Eye (tissue), 1 donor: ENCODE measurements around the gene UMPS.
A peak's percentile ranks its signal among the peaks of the same experiment; 100 is the strongest.
"Not testable (repeated sequence)": the region's sequence is repeated elsewhere in the genome, so short reads cannot be mapped to it uniquely, and the experiment has no call there.

Source experiments
- DNase-seq: peaks from one replicate; pipeline ENCODE4 v3.0.0-alpha.2; 2015

The UMPS gene

DNA sequence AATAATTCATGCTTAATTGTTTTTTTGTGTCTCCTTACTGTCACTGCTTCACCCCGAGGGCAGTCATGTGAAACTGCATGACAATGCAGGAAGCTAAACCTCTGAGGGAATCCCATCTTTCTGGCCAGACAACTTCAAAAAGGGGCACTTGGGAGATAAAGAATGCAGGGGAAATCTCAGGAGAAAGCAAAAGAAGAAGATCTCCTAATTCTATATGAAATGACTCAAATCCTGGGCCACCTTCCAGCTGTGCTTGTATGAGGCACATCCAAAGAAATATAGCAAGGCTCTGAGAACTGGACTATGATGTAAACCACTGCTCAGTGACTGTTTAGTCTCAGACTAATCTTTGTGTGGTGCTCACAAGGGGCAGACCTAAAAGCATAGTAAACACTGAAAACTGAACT is 22.6 kb upstream of the UMPS start:
- DNase-seq, result peak; percentile 16

DNA sequence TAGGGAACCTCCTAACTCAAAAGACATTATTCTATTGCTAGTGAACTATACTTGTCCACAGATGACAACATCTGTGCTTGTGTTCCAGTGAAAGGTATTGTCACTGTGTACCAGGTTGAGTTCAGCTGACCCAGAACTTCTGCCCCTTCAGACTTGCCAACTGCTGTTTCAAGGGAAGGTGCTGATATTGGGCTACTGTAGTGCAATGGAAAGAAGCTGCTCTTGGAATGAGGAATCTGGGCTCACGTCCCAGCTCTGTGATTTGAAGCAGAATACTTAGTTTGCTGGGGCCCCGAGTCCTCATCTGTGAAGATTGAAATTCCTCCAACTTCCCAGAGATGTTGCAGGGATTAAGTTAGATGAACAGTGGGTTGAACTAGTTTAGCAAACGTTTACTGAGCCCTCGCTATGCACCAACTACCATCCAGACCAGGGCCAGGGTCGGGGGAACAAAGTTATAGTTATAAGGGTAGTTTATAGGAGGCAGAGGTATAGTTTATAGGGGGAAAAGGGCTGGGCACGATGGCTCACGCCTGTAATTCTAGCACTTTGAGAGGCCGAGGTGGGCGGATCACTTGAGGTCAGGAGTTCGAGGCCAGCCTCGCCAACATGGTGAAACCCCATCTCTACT is 15.9 kb upstream of the UMPS start:
- no peak for DNase-seq

DNA sequence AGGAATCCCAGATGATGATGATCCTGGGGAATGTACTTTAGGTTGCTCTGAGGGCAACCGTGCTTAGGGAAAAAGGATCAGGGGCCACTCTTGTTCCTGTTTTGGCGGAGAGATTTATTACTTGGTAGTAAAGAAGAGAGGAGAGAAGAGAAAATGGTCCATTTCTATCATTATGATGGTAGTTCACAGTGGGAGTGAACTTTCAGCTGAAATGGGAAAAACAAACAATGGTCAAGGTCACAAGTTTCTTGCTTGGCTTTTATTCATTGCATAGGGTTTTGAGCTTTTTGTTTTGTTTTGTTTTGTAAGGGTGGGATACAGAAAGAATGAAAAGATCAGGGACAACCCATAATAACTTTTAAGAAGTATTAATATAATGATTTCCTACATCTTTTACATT is 7.7 kb upstream of the UMPS start:
- DNase-seq, result no peak

DNA sequence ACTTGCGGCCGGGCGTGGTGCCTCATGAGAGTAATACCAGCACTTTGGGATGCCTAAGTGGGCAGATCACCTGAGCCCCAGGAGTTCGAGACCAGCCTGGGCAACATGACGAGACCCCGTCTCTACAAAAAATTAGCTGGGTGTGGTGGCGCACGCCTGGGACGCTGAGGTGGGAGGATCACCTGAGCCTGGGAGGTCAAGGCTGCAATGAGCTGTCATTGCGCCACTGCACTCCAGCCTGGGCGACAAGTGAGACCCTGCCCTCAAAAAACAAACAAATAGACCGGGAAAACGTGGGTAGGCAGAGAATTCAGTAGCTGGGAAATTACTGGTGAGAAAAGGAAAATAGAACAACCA is 667 bp downstream of the UMPS start:
- no peak for DNase-seq

DNA sequence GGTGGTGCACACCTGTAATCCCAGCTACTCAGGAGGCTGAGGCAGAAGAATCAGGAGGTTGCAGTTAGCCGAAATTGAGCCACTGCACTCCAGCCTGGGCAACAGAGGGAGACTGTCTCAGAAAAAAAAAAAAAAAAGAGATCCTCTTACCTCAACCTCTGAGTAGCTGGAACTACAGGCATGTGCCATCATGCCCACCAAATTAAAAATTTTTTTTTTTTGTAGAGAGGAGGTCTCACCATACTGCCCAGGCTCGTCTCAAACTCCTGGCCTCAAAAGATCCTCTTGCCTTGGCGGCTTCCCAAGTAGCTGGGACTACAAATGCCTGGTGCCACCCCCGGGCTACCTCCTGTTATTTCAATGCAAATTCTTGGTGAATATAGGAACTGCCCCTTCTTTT is 1.5 kb downstream of the UMPS start:
- DNase-seq, result no peak

DNA sequence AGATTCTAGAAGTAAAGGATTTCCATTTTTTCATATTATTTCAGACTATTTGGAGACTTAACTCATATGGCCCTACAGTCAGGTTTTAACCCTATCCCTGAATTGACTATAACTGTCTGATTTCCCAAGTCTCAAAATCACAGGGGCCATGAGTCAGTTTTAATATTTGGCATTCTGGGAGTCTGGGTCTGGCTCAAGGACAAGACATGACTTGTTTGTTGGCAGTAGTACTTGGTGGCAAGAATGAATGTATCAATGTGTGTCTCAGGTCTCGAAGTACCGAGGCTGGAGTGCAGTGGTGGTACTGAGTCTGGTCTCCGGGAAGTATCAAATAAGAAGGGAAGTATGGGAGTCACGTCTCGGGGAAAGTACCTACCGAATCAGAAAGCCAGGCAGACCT is 10.8 kb downstream of the UMPS start:
- DNase-seq, result no peak

DNA sequence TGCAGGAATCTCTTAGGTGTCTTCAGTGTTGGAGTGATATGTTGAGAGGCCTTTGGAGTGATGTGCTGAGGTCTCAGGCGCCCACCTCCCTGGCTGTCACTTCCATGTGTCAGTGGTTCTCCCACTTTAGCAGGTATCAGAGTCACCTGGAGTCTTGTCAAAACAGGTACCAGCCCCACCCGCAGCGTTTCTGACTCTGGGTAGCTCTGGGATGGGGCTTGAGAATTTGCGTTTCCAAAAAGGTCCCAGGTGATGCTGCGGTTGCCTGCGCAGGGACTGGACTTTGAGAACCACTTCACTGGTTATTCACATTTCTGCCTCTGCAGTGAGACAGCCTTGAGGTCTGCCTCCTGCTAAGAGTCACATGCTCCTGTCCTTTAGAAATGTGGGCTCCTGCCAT is 15.5 kb downstream of the UMPS start:
- no peak for DNase-seq

DNA sequence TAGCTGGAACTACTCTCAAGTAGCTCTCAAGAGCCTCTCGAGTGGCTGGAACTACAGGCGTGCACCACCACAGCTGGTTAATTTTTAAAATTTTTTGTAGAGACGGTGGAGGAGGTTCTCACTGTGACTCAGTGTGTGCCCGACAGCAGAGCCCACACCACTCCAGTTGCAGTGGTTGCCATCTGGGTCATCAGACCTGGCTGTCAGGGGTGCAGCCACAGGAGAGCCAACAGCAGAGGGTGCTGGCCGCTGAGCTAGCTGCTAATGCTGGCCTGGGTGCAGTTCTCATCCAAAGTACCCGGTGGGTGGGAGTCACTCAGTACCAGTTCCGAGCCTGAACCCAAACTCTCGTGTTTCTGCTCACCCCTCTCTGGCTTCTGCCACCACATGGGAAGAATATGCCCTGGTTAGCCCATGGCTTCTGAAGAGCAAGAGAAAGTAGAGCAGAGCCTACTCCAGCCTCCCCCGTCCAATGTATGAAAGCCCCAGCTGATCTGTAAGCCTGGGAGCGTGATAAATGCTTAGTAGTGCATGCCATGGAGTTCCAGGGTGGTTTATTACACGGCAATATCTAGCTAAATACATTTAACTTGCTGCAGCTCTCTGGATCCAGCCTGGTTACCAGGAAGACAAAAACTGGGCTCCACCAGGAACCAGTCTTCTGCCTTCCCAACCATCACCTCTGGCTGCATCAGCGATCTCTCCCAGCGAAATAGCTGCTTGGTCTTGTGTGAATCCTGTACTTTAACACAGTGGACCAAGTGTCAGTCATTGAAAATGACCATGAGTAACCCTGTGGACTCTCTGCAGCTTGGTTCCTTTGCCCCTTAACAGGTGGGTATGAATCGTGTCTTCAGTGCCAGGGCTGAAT is 17.1 kb downstream of the UMPS start:
- no peak for DNase-seq

DNA sequence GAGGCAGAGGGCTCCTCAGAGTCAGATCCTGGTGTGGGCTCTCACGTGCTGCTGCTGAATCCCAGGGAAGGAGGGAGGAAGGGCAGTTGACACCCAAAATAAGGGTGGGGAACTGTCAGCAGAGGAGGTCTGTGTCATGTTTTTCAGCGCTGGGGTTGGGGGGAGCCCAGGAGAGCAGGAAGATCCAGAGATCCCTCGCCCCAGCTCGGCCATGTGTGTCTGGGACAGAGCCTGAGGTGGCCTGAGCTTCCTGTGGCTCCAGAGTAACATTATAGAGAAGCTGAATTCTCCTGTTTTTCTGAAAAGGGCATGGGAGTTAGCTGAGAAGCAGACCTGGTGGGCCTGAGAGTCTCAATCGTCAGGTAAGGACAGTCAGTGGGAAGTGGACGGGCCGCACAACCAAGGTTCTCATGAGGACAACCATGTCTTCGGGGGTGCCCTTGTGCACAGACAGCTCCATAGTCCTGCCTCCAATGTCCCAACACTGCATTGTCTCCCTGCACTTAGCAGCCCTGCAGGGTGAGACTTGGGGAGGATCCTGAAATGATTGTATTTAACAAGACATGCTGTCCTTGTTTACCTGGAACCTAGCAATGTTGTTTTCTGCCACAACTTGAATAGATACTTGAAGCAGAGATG is 18.4 kb downstream of the UMPS start:
- DNase-seq, result no peak

DNA sequence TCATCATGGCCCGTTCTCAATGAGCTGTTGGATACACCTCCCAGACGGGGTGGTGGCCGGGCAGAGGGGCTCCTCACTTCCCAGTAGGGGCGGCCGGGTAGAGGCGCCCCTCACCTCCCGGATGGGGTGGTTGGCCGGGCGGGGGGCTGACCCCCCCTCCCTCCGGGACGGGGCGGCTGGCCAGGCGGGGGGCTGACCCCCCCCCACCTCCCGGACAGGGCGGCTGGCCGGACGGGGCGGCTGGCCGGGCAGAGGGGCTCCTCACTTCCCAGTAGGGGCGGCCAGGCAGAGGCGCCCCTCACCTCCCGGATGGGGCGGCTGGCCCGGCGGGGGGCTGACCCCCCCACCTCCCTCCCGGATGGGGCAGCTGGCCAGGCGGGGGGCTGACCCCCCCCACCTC is 19.6 kb downstream of the UMPS start:
- not testable (repeated sequence) for DNase-seq

DNA sequence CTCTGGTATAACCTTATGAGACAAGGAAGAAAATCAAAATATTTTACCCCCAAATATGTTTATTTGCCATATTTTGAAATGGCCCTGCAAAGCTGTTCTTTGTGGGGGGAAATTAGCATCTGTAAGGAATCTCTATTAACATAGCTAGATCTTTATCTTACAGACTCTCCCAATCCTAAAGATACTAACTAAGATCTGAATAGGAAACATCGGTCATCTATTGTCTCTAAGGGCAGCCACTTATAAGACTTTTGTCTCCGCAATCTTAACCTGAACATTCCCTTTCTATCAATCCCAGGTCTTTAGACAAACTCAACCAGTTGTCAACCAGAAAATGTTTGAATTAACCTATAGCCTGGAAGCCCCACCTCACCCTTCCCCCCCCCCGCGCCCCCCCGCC is 21.2 kb downstream of the UMPS start:
- DNase-seq, result no peak

DNA sequence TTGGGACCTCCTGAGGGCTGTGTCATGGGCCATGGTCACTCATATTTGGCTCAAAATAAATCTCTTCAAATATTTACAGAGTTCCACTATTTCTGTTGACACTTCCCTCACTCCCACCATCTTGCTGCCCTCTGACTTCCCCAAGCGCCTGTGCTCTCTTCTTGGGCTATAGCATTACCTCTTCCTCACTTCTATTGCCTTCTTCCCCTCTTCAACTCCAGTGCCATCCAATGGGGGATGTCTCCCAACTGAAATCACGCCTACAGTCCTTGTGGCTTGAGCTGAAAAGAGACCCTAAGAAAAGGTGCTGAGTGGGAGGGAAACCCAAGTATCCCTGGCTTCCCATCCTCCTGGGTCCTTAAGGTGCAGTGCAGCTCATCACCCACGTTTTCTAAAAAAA is 21.8 kb downstream of the UMPS start:
- no peak for DNase-seq

DNA sequence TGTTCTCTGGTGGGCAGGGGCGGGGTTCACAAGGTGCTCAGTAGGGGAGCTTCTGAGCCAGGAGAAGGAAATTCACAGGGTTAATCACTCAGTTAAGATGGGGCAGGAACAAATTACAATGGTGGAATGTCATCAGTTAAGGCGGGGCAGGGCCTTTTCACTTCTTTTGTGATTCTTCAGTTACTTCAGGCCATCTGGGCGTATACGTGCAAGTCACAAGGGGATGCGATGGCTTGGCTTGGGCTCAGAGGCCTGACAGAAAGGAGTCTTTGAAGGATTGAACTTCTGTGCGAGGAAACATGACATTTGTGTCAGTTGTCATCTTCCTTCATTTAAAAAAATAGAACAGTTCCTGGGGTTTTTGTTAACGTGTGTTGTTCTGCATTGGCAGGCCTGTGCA is 27.7 kb downstream of the UMPS start:
- DNase-seq, result not testable (repeated sequence)

DNA sequence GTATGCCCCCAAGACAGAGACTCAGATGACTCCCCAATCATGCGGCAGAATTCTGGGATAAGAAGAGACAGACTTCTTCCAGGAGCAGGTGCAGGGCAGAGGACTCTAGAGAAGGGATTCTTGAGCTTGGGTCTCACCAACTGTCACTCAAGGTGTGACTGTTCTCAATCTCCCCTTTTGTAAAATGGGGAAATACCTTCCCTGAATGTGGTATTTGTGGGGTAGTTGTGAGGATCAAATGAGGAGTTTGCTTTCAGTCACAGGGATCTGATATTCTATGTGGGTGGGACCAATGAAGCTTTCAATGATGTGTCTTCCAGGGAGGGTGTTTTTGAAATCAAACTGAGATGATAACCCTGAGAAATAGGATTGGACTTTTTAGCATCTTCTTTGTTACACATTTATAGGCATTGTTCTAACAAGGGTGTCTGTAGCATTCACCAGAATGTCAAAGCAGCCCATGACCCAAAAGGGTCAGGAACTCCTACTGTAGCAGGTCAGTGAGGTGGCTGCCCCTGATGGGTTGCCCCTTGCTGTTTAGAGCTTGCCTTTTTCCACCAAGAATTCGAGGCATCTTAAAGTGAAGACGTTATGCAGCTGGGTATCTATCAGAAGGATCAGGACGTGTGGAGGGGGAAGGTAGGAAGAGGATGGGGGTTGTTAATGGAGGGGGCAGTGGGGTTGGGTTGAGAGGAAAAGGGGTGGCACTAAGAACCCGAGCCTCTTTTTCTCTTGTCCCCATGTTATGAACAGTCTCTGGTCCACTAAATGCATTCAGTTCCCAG is 28.8 kb downstream of the UMPS start:
- no peak for DNase-seq

DNA sequence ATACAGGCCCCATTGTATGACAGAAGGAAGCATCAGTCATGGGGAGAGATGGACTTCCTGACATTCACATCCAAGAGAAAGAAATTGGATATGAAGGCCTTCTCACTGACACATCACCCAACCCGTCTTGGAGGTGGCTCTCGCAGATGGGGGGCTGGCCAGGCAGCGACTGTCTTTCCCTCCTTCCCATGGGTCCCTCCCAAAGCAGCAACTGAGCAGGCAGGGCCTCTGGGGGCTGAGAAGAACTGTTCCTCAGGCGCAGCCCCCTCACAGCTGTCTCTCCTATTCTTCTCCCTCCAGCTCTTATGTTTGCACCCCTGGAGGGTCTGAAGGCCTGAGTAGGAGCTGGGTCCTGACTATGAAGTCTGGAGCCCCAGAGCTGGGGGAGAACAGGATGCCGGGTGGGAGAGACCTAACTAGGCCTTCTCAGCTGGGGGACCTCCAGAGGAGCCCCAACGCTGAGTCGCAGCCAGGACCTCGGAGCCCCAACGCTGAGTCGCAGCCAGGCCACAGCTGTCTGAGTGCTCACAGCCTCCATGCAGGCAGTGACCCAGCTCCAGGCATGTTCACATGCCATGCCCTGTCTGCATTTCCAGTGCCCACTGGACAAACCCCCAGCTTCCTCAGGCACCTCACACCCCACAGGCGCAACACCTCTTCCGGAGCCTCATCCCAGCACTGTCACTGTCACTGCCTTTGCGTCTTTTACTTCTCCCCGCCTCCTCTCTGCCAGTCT is 29.6 kb downstream of the UMPS start:
- DNase-seq, result no peak

DNA sequence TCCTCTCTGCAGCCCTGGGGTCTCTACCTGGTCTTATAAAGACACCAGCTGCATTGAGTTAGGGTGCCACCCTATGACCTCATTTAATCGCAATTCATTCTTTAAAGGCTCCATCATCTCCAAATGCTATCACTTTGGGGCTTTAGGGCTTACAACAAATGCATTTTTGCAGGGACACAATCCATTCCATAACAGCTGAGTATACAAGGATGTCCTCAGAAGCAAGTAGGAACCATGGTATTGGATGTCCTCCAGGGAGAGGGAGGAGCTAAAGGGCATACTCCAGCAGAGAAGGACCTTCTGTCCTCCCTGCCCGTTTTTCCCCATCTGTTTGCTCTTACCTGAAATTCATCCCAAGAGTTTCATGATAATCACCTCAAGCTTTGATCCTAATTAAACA is 30.3 kb downstream of the UMPS start:
- no peak for DNase-seq

DNA sequence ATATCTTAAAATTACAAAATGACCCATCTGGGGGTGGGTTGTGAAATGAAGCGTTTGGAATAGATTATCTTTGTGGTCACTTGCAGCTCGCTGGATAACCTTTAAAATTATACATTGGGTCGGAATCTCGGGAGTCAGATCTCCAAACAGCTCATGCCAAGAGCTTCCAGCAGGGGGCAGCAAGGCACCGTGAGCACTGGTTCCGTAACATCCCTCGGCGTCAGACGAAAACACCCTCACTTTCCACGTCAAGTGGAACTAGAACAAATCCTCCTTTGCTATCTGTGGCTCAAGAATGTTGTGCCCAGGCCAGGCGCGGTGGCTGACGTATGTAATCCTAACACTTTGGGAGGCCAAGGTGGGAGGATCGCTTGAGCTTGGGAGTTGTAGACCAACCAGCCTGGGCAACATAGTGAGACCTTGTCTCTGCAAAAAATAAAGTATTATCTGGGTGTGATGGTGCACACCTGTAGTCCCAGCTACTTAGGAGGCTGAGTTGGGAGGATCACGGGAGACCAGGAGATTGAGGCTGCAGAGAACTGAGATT is 31.1 kb downstream of the UMPS start:
- peak; percentile 94 for DNase-seq

DNA sequence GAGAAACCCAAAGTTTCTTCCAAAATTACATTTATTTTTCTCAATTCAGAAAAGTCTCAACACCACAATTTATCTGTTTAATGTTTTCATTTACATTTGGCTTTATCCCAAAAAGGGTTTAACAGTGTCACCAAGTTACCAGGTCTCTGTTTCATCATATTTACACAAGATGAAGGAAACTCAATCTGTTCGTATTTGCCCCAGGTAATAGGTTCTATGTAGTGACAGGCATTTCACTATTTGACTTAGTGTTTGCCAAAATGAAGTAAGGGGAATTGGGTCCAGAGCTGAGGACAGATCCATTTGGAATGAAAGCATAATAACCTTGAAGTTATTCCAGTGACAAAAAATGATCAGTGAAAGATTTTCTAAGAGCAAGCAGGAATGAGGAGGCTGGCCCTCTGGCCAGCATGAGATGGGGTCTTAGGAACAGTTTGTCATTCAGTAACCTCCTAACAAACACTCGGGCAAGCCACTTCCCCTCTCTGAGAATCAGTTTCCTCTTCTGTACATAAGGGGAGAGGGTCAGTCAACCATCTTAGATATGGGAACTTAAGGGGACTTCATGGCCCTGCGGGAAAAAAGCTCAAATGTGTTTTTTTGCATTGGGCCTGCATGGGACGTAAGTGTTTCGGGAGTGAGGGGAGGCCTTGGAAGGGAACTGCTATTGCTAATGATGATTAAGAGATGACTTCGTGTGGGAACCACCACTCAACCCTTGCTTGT is 31.8 kb downstream of the UMPS start:
- no peak for DNase-seq

DNA sequence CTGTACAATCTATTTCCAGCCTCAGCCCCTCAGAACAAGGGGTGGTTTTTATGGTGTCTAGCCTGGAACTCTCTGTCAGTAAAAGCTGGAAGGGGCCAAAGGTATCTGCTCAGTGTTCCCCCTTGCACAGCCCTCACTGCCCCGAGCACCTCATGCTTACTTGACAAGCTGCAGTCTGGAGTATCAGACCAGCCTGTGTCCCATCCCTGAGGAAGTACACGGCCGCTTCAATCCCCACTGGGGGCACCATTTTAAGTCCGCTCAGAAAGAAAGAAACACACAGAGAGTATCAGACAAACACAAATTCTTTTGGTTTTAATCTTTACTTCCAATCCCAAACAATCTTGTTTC is 32.4 kb downstream of the UMPS start:
- no peak for DNase-seq

DNA sequence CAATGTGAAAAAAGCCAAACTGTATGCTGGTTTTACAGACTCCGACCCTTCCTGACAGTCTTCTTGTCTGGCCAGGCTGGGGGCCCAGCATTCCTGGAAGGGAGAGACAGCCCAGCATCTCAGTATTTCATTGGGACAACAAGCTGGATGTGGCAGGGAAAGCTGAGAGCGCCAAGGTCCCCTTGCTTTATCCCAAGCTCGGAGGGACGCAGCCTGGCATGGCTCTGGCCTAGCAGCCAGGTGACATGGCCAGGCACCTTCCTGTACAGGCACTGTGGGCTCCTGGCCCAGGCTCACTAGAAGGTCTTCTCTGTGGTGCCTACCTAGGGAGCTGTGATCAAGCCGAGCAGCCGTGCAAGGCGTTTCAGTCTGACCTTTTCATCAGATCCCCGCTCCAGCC is 33.0 kb downstream of the UMPS start:
- DNase-seq, result no peak

DNA sequence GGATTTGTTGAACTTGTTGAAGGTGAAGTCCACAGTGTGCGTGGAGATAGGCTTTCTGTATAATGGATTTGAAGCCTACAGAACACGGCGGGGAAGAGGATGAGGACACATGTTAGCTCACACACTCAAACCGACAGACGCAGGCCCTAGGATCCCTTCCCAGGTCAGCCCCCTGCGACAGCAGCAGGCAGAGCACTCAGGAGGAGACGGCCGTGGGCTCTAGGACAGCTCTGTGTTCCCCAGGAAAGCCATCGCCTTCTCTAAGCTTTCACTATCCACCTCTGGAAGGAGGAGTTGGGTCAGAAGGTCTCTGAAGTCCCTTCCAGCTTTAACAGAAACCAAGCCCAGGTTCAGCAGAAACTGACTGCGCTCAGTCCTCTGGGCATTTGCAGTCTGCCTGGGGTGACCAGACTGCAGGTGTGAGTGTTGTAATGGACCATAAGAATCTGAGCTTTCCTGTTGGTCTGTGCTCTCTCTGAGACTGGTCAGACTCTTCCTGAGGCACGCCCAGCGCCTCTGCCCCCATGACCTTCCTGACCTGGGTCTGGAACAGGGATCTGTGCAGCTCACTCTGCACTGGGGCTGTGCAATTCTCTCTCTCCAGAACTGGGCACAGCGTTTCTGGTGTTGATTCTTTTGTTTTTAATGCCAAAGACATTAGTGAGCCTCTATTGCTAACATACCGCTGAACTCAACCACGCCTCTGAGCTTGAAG is 33.5 kb downstream of the UMPS start:
- DNase-seq, result no peak
